HL-60 (cell line): Measurements from ENCODE around the gene RXRG.

Source experiments
- CTCF ChIP-seq: IDR thresholded peaks from one replicate; pipeline ENCODE4 v1.5.1; 2011; ENCODE audit warnings: low read length, control low read depth, inconsistent platforms; ENCODE audit not compliant: insufficient read depth
- POLR2AphosphoS5 ChIP-seq: IDR thresholded peaks from 2 replicates; pipeline ENCODE4 v1.6.1; 2012; ENCODE audit warnings: low read depth
- REST ChIP-seq: IDR thresholded peaks from 2 replicates; pipeline ENCODE4 v1.6.1; 2012; ENCODE audit warnings: low read depth; ENCODE audit not compliant: insufficient replicate concordance

DNA sequence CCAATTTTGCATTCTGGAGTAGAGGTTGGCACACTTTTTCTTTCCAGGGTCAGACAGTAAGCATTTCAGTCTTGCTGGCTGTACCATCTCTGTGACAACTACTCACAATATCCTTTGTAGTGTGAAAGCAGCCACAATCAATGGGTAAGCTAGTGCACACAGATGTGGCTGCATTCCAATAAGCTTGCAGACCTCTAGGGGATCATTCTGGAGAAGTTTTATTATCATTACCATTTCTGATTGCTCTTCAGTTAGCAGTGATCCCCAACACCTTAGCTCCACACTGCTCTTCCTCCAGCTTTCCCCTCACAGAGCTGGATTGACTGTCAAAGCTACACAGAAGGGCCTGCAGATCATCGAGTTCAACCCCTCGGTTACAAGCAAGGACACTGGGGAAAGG is 9.1 kb downstream of the RXRG start:
- TF ChIP-seq CTCF (no peak), REST (no peak), POLR2AphosphoS5 (no peak)
